H1 (cell line): Measurements from ENCODE around the gene PPP1R18. TPM values are rescaled to one million over a fixed set of nuclear protein-coding genes. Genes with fewer than 3 reads are reported as not detected.
"Not testable (repeated sequence)": the region's sequence is repeated elsewhere in the genome, so short reads cannot be mapped to it uniquely, and the experiment has no call there.

Source experiments
- CTCF ChIA-PET: fragments of 300-600 bp; sonication (Branson Sonifier 250); formaldehyde crosslinking; loops from one replicate; lab custom pipeline; 2021; ENCODE audit not compliant: partially characterized antibody; lab: Charles Lee
- POLR2A ChIA-PET: fragments of 300-600 bp; sonication (Branson Sonifier 250); formaldehyde crosslinking; loops from one replicate; lab custom pipeline; 2021; ENCODE audit warnings: inconsistent platforms; ENCODE audit not compliant: partially characterized antibody; lab: Charles Lee
- DNase-seq, 2 experiments: peaks; one replicate each; pipeline versions ENCODE4 v3.0.0 to v3.0.0-alpha.2; 2010 to 2022; ENCODE audit warnings: low spot score in 2 of 2, low read depth in 1 of 2, mixed read lengths in 1 of 2
- FAIRE-seq: peaks from 2 replicates; lab custom pipeline; 2011; peaks lifted over from hg19 to GRCh38; lab: Jason Lieb, UNC
- H2AFZ ChIP-seq: 2 replicates; pipeline ENCODE4 v1.8.1; 2012; ENCODE audit warnings: low read length, inconsistent platforms
- H2AK5ac ChIP-seq: 2 replicates; pipeline ENCODE4 v1.6.1; 2013; ENCODE audit warnings: low read depth, low read length
- H2BK120ac ChIP-seq: replicated peaks from 2 replicates; pipeline ENCODE3; 2013; ENCODE audit warnings: low read depth, low read length, inconsistent platforms
- H2BK12ac ChIP-seq: 2 replicates; pipeline ENCODE4 v1.6.1; 2013; ENCODE audit warnings: low read depth, low read length
- H2BK15ac ChIP-seq: 2 replicates; pipeline ENCODE4 v1.6.1; 2013; ENCODE audit warnings: low read length
- H2BK20ac ChIP-seq: 2 replicates; pipeline ENCODE4 v1.6.1; 2013; ENCODE audit warnings: low read length
- H2BK5ac ChIP-seq: 2 replicates; pipeline ENCODE4 v1.6.1; 2013; ENCODE audit warnings: low read depth, low read length
- H3K14ac ChIP-seq: 2 replicates; pipeline ENCODE4 v1.6.1; 2013; ENCODE audit warnings: inconsistent platforms; ENCODE audit not compliant: insufficient read length
- H3K18ac ChIP-seq: 2 replicates; pipeline ENCODE4 v1.6.1; 2013; ENCODE audit warnings: low read length; ENCODE audit errors: extremely low read depth
- H3K23ac ChIP-seq: 2 replicates; pipeline ENCODE4 v1.6.1; 2013; ENCODE audit warnings: inconsistent platforms; ENCODE audit not compliant: insufficient read length
- H3K23me2 ChIP-seq: 2 replicates; pipeline ENCODE4 v1.6.1; 2013; ENCODE audit warnings: low read depth, low read length
- H3K27ac ChIP-seq: 2 replicates; pipeline ENCODE4 v1.6.1; 2011; ENCODE audit warnings: low read depth, low read length, inconsistent platforms
- H3K27me3 ChIP-seq, 4 experiments: replicated peaks in 1 of 4; 1 replicate in 1 of 4; 2 replicates in 3 of 4; pipeline versions ENCODE4 v1.6.1 to v1.8.1; 2011 to 2013; ENCODE audit warnings: low read length in 3 of 4, mild to moderate bottlenecking in 3 of 4, inconsistent platforms in 2 of 4, mixed read lengths in 2 of 4, moderate library complexity in 1 of 4; ENCODE audit not compliant: control insufficient read depth in 3 of 4, insufficient read depth in 3 of 4; ENCODE audit errors: extremely low read depth in 1 of 4
- H3K36me3 ChIP-seq, 4 experiments: 2 replicates each; pipeline versions ENCODE4 v1.6.1 to v1.8.1; 2011 to 2013; ENCODE audit warnings: mild to moderate bottlenecking in 4 of 4, low read length in 3 of 4, moderate library complexity in 2 of 4, control low read depth in 1 of 4, inconsistent platforms in 1 of 4; ENCODE audit not compliant: insufficient read depth in 4 of 4, control insufficient read depth in 2 of 4
- H3K4ac ChIP-seq: replicated peaks from 2 replicates; pipeline ENCODE3; 2013; ENCODE audit warnings: low read length, low read depth, mixed read lengths, inconsistent platforms; ENCODE audit not compliant: insufficient read length
- H3K4me1 ChIP-seq, 4 experiments: replicated peaks in 1 of 4; 1 replicate in 1 of 4; 2 replicates in 3 of 4; pipeline versions ENCODE4 v1.6.1 to v1.8.1; 2011 to 2013; ENCODE audit warnings: low read length in 3 of 4, inconsistent platforms in 2 of 4, mixed read lengths in 1 of 4; ENCODE audit not compliant: insufficient read depth in 4 of 4, control insufficient read depth in 3 of 4
- H3K4me2 ChIP-seq, 2 experiments: 2 replicates each; pipeline versions ENCODE4 v1.6.1 to v1.8.1; 2011 to 2013; ENCODE audit warnings: low read depth in 2 of 2, low read length in 2 of 2, control low read depth in 1 of 2, inconsistent platforms in 1 of 2, mild to moderate bottlenecking in 1 of 2; ENCODE audit not compliant: insufficient read depth in 1 of 2
- H3K4me3 ChIP-seq, 4 experiments: fragments of 200-600, 300-600 bp in 1 of 4; sonication (generic), shearing (Covaris generic), sonication (Bioruptor Twin) in 1 of 4; 2 replicates each; pipeline versions ENCODE4 v1.5.1 to v1.8.1; 2011 to 2016; ENCODE audit warnings: low read length in 4 of 4, low read depth in 3 of 4, control low read depth in 2 of 4, inconsistent platforms in 2 of 4, mild to moderate bottlenecking in 2 of 4, mixed read lengths in 1 of 4, moderate library complexity in 1 of 4; ENCODE audit not compliant: insufficient read depth in 2 of 4; ENCODE audit errors: extremely low read depth in 1 of 4
- H3K56ac ChIP-seq: replicated peaks from 2 replicates; pipeline ENCODE3; 2013; ENCODE audit warnings: low read depth, mild to moderate bottlenecking, mixed read lengths, low read length, inconsistent platforms; ENCODE audit not compliant: insufficient read length
- H3K79me1 ChIP-seq: 2 replicates; pipeline ENCODE4 v1.6.1; 2013; ENCODE audit warnings: low read depth, low read length, control low read depth
- H3K79me2 ChIP-seq, 2 experiments: 2 replicates each; pipeline versions ENCODE4 v1.6.1 to v1.8.1; 2012 to 2013; ENCODE audit warnings: low read length in 2 of 2, mild to moderate bottlenecking in 2 of 2, inconsistent platforms in 1 of 2; ENCODE audit not compliant: insufficient read depth in 2 of 2, control insufficient read depth in 1 of 2
- H3K9ac ChIP-seq, 4 experiments: replicated peaks in 1 of 4; 1 replicate in 1 of 4; 2 replicates in 3 of 4; pipeline versions ENCODE4 v1.6.1 to v1.8.1; 2011 to 2013; ENCODE audit warnings: low read depth in 3 of 4, low read length in 3 of 4, control low read depth in 2 of 4, mild to moderate bottlenecking in 2 of 4, moderate library complexity in 2 of 4, inconsistent platforms in 1 of 4; ENCODE audit errors: extremely low read depth in 1 of 4
- H3K9me3 ChIP-seq, 2 experiments: 2 replicates each; pipeline versions ENCODE4 v1.6.1 to v1.8.1; 2012 to 2013; ENCODE audit warnings: mild to moderate bottlenecking in 2 of 2, moderate library complexity in 2 of 2, control low read depth in 1 of 2, inconsistent platforms in 1 of 2, low read depth in 1 of 2, low read length in 1 of 2, mixed read lengths in 1 of 2; ENCODE audit not compliant: insufficient read depth in 2 of 2
- H4K20me1 ChIP-seq, 2 experiments: replicated peaks in 1 of 2; 2 replicates each; pipeline versions ENCODE3 to v1.8.1; 2011 to 2013; ENCODE audit warnings: inconsistent platforms in 2 of 2, low read length in 2 of 2, mild to moderate bottlenecking in 1 of 2; ENCODE audit not compliant: insufficient read depth in 2 of 2, control insufficient read depth in 1 of 2
- H4K5ac ChIP-seq: 2 replicates; pipeline ENCODE4 v1.6.1; 2013; ENCODE audit warnings: low read length, low read depth, mixed read lengths, inconsistent platforms; ENCODE audit not compliant: insufficient read length
- H4K8ac ChIP-seq: 2 replicates; pipeline ENCODE4 v1.8.0; 2013; ENCODE audit warnings: mild to moderate bottlenecking, moderate library complexity, low read length, inconsistent platforms; ENCODE audit not compliant: insufficient read depth; ENCODE audit errors: extremely low read depth
- H4K91ac ChIP-seq: replicated peaks from 2 replicates; pipeline ENCODE3; 2013; ENCODE audit warnings: low read length, mixed read lengths, inconsistent platforms; ENCODE audit not compliant: insufficient read length
- PHF8 ChIP-seq: fragments of 200-600 bp; sonication (generic); conservative IDR thresholded peaks from 2 replicates; pipeline ENCODE4 v1.7.1; 2012; ENCODE audit warnings: low read depth, mild to moderate bottlenecking, inconsistent platforms, low read length, moderate library complexity
- WGBS, 2 experiments: shearing (Covaris generic) in 1 of 2; methylation state at CpG; one replicate each; pipeline versions ENCODE4 v1.1.6 to v1.1.7; 2013 to 2015; ENCODE audit warnings: low lambda C conversion rate in 2 of 2, mixed read lengths in 2 of 2, inconsistent platforms in 1 of 2, low coverage in 1 of 2, missing lambda C conversion rate in 1 of 2; ENCODE audit not compliant: insufficient replicate concordance in 2 of 2, insufficient coverage in 1 of 2, insufficient read length in 1 of 2; ENCODE audit errors: extremely low coverage in 1 of 2, missing lambda C conversion rate in 1 of 2; 5-methylcytosine and 5-hydroxymethylcytosine counted together
- polyA plus RNA-seq, 7 experiments: library from polyadenylated mRNA; depleted of rRNA in 3 of 7; stranded (reverse) in 5 of 7; unstranded in 2 of 7; fragments of >200 nt in 5 of 7; fragments of 200-250 nt in 2 of 7; gene quantifications; 1 replicate in 5 of 7; 2 replicates in 1 of 7; 4 replicates in 1 of 7; pipeline versions ENCODE4 v1.2.1 to v1.2.3, GENCODE V29; 2011 to 2013; ENCODE audit warnings: missing spikeins in 2 of 7, mixed read lengths in 2 of 7
- total RNA-seq: library from RNA; stranded (reverse); fragmentation: NEBNext Ultra II Directional; extraction: Animal tissue kit (Norgen Biotek cat#: 25700); gene quantifications from 2 replicates; pipeline ENCODE4 v1.2.1, GENCODE V29; 2021

PPP1R18 gene
- total and polyA plus RNA-seq, 2 of the 8 experiments (the other 6 are each of a cell fraction or from before 2014, with no cell fraction given): 25.1 to 29.1 TPM

- DNase-seq, H2AFZ ChIP-seq, H2BK12ac ChIP-seq, H2BK120ac ChIP-seq, H3K9me3 ChIP-seq, H4K5ac ChIP-seq, H3K4ac ChIP-seq, H2BK20ac ChIP-seq, H4K91ac ChIP-seq, H2BK15ac ChIP-seq, H3K27me3 ChIP-seq, H2AK5ac ChIP-seq, H3K23ac ChIP-seq, H3K14ac ChIP-seq, H3K4me1 ChIP-seq, H3K23me2 ChIP-seq, H3K56ac ChIP-seq, FAIRE-seq, H3K79me1 ChIP-seq: not testable (repeated sequence)
- 9% methylated on average over 9 of the region's 10 CpGs; no CpG with 5 or more reads in 1 of the 2 experiments for WGBS, 2 experiments
- Histone ChIP-seq H3K18ac (peak overlapping the region; percentile 91; the same call in 1 of the 2 replicates), H4K20me1 (peaks cover 8 to 22% of the 10 kb centered on the region in 2 experiments), H3K79me2 (peaks cover 6 to 39% of the 10 kb centered on the region in 2 experiments), H2BK5ac (peak overlapping the region; percentile 72; the same call in 1 of the 2 replicates), H3K4me2 (peak overlapping the region; percentile 66 to 73), H3K4me3 (peak overlapping the region; percentile 96 to 100 (median 96)), H3K27ac (peak overlapping the region; percentile 87; the same call in 1 of the 2 replicates), H3K9ac (peak overlapping the region; percentile 92 to 97 (median 95)), H4K8ac (peak overlapping the region; percentile 85; the same call in 1 of the 2 replicates), H3K36me3 (peaks cover 21 to 43% (median 32%) of the 10 kb centered on the region in 4 experiments)
- POLR2A ChIA-PET: interaction anchor here (0.6 to 35.9 kb wide), 34 partner anchors 14 to 489 kb away, joined by 3 to 732 read pairs (median 5); partner anchors contain the start of genes ATAT1, DHX16, FLOT1 and GNL1
- TF ChIP-seq PHF8: peak; percentile 15; the same call in 1 of the 2 replicates
- CTCF ChIA-PET: interaction anchor here (0.6 to 8.2 kb wide), 30 partner anchors 10 to 357 kb away, joined by 3 to 61 read pairs (median 5); partner anchors contain the start of genes DHX16, FLOT1 and NRM
Observed at GRCh38 chr6:30722025-30722279, 35.5 kb upstream of the PPP1R18 start.
